Breast epithelium (tissue), 4 donors: ENCODE data around the gene MTSS2. TPM values are rescaled to one million over a fixed set of nuclear protein-coding genes. Genes with fewer than 3 reads are reported as not detected.

Experiments
- DNase-seq, 2 donors: peaks; one replicate each; pipeline ENCODE4 v3.0.0-alpha.2; 2019; ENCODE audit warnings: low spot score in 2 of 2
- H3K27ac ChIP-seq, 2 donors: fragments of 200-600 bp; sonication (generic) in 1 of 2; one replicate each; pipeline ENCODE4 v1.5.1; 2016 to 2019; ENCODE audit warnings: mild to moderate bottlenecking in 1 of 2
- H3K27me3 ChIP-seq, 2 donors: fragments of 200-600 bp; sonication (generic) in 1 of 2; one replicate each; pipeline versions ENCODE4 v1.5.1 to v1.6.0; 2017 to 2019; ENCODE audit warnings: control low read depth in 1 of 2, mild to moderate bottlenecking in 1 of 2
- H3K36me3 ChIP-seq: fragments of 200-600 bp; one replicate; pipeline ENCODE4 v1.5.1; 2019
- H3K4me1 ChIP-seq, 2 donors: fragments of 200-600 bp; sonication (generic); one replicate each; pipeline ENCODE4 v1.5.1; 2016 to 2019; ENCODE audit warnings: control low read depth in 1 of 2
- H3K4me3 ChIP-seq, 3 donors: fragments of 200-600 bp; sonication (generic); 1 replicate in 2 of 3; 2 replicates in 1 of 3; pipeline ENCODE4 v1.5.1; 2016 to 2019; ENCODE audit warnings: mild to moderate bottlenecking in 3 of 3, moderate library complexity in 2 of 3
- H3K9me3 ChIP-seq, 2 donors: fragments of 200-600 bp; sonication (generic) in 1 of 2; one replicate each; pipeline ENCODE4 v1.5.1; 2016 to 2019; ENCODE audit warnings: control low read depth in 1 of 2
- POLR2A ChIP-seq: fragments of 450-650 bp; IDR thresholded peaks from one replicate; pipeline ENCODE4 v1.6.1; 2016; ENCODE audit warnings: antibody characterized with exemption, mild to moderate bottlenecking, moderate library complexity
- POLR2AphosphoS5 ChIP-seq, 3 donors: sonication (generic); formaldehyde crosslinking; IDR thresholded peaks; one replicate each; pipeline ENCODE4 v1.6.1; 2017; ENCODE audit warnings: antibody characterized with exemption in 3 of 3
- intact Hi-C: fragments of 100-400 bp; cut with DNase I; formaldehyde crosslinking; loops from one replicate; pipeline ENCODE4 v1.15.1; 2023; ENCODE audit warnings: low total_unique reads
- total RNA-seq, 3 donors: library from RNA; depleted of rRNA; stranded (reverse); fragments of >200 nt; gene quantifications; one replicate each; pipeline ENCODE4 v1.1.0, GENCODE V29; 2016
- TF ChIP-seq, protein P1 (sequence below), 3 donors: fragments of 450-650 bp; IDR thresholded peaks; one replicate each; pipeline ENCODE4 v1.5.1; 2016 to 2017; ENCODE audit warnings: antibody characterized with exemption in 3 of 3, mild to moderate bottlenecking in 3 of 3, moderate library complexity in 3 of 3

The MTSS2 gene
- total RNA-seq, 3 donors from 2014 or later: 9.4 to 28.8 (median 22.8) TPM

DNA sequence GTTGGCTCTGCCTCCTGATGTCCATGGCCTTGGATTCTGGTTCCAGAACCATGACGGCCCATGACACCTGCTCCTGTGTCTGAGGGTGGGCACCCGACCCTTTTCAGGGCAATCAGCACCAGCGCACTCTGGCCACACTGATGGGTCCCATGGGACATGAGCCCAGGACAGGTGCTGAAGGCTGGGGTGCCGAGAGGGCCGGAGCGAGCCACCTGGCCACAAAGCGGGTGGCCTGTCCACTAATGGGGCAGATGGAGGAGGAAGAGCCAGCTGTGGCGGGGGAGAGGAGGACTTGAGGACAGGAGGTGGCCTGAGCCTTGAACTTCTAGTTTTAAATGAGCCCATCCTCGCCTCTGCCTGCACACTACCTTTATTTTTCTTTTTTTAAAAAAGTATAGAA, 31.2 kb upstream of the MTSS2 start:
- no peaks in the 10 kb centered on the region for H3K36me3 ChIP-seq
- no peaks in the 10 kb centered on the region for H3K9me3 ChIP-seq
- TF ChIP-seq POLR2A: no peak
- no peak for TF ChIP-seq POLR2AphosphoS5 (IDR thresholded peaks at IDR 0.05)
- TF ChIP-seq, protein P1, sequence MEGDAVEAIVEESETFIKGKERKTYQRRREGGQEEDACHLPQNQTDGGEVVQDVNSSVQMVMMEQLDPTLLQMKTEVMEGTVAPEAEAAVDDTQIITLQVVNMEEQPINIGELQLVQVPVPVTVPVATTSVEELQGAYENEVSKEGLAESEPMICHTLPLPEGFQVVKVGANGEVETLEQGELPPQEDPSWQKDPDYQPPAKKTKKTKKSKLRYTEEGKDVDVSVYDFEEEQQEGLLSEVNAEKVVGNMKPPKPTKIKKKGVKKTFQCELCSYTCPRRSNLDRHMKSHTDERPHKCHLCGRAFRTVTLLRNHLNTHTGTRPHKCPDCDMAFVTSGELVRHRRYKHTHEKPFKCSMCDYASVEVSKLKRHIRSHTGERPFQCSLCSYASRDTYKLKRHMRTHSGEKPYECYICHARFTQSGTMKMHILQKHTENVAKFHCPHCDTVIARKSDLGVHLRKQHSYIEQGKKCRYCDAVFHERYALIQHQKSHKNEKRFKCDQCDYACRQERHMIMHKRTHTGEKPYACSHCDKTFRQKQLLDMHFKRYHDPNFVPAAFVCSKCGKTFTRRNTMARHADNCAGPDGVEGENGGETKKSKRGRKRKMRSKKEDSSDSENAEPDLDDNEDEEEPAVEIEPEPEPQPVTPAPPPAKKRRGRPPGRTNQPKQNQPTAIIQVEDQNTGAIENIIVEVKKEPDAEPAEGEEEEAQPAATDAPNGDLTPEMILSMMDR (IDR thresholded peaks at IDR 0.05): no peak
- no peaks in the 10 kb centered on the region for H3K27me3 ChIP-seq
- H3K27ac ChIP-seq: peak overlapping the region in 1 of 2 donors; percentile 96
- no peak for DNase-seq
- no peak overlapping the region for H3K4me3 ChIP-seq
- intact Hi-C loops: no loop called here
- peaks cover 13 to 24% of the 10 kb centered on the region in 2 donors for H3K4me1 ChIP-seq

DNA sequence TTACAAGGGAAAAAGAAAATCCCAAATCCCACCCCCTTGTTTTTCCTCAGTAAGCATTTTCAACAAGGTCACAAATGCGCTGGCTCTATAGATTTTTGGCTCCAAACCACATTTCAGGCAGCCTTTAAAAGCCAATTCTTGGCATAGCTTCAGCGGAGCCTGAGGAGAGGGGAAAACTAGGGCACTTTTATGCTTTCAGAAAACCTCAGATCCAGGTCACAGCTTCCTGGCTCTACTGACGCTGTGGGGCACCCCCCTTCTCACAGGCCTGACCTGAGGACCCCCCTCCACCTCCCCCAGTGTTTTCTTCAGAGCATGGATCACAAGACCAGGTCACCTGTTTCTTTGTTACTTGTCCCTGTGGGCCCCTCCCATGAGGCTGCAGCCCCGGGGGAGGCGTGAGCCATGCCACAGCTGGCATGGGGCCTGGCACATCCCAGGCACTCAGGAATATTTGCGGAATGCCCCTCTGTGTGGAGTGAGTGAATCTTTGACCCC, 30.1 kb upstream of the MTSS2 start:
- Histone ChIP-seq H3K36me3 (no peaks in the 10 kb centered on the region), H3K4me3 (peak overlapping the region in 1 of 3 donors; percentile 7), H3K4me1 (peaks cover 13 to 24% of the 10 kb centered on the region in 2 donors), H3K27ac (peak overlapping the region; percentile 88 to 96), H3K27me3 (no peaks in the 10 kb centered on the region), H3K9me3 (no peaks in the 10 kb centered on the region)
- peak in 1 of 2 donors; percentile 55 for DNase-seq
- TF ChIP-seq POLR2A: no peak
- no peak for TF ChIP-seq POLR2AphosphoS5 (IDR thresholded peaks at IDR 0.05)
- TF ChIP-seq, protein P1 (IDR thresholded peaks at IDR 0.05): no peak
- intact Hi-C loops: no loop called here

- Histone ChIP-seq H3K36me3 (no peaks in the 10 kb centered on the region), H3K27ac (peak overlapping the region; percentile 88 to 96), H3K9me3 (no peaks in the 10 kb centered on the region), H3K4me3 (peak overlapping the region in 2 of 3 donors; percentile 7 to 24), H3K27me3 (no peaks in the 10 kb centered on the region), H3K4me1 (peaks cover 13 to 24% of the 10 kb centered on the region in 2 donors)
- TF ChIP-seq POLR2AphosphoS5 (IDR thresholded peaks at IDR 0.05): peak in 1 of 3 donors; percentile 45
- TF ChIP-seq, protein P1 (IDR thresholded peaks at IDR 0.05): peak in 1 of 3 donors; percentile 34
- no peak for TF ChIP-seq POLR2A
- intact Hi-C loops: no loop called here
- peak; percentile 84 to 91 for DNase-seq
Measured at GRCh38 chr16:70715055-70715858, 29.4 kb upstream of the MTSS2 start.

DNA sequence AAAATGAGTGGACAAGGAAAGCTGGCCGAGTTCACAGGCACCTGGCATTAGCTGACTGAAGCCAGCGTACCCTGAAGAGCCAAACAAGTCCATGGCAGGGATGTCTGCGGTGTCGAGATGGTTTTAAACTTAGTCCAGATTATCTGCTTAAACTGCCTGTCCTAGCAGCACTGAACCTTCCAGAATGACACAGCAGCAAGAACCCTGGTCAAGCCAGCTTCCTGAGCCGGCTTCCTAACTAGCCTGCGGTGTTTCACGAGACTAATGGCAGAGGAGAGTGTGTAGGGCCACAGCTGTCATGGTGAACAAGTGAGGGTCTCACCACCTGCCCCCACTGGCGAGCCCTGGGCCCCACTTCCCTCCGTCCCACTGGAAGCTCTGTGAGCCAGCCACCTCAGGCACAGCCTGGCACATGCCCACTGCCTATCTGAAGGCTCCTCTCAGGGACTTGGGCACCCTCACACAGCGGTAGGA, 28.8 kb upstream of the MTSS2 start:
- Histone ChIP-seq H3K9me3 (no peaks in the 10 kb centered on the region), H3K27ac (peak overlapping the region; percentile 88 to 96), H3K27me3 (no peaks in the 10 kb centered on the region), H3K4me3 (peak overlapping the region in 1 of 3 donors; percentile 24), H3K4me1 (peaks cover 13 to 24% of the 10 kb centered on the region in 2 donors), H3K36me3 (no peaks in the 10 kb centered on the region)
- DNase-seq: no peak
- TF ChIP-seq POLR2AphosphoS5 (IDR thresholded peaks at IDR 0.05) (no peak), POLR2A (no peak)
- TF ChIP-seq, protein P1 (IDR thresholded peaks at IDR 0.05): no peak
- intact Hi-C loops: no loop called here

GRCh38 chr16:70713824-70714223, 28.0 kb upstream of the MTSS2 start:
- no peaks in the 10 kb centered on the region for H3K27me3 ChIP-seq
- no peaks in the 10 kb centered on the region for H3K36me3 ChIP-seq

More at GRCh38 chr16:70713824-70714223, 28.0 kb upstream of the MTSS2 start:
- Histone ChIP-seq H3K27ac (peak overlapping the region; percentile 88 to 96), H3K4me3 (no peak overlapping the region), H3K9me3 (no peaks in the 10 kb centered on the region), H3K4me1 (peaks cover 13 to 24% of the 10 kb centered on the region in 2 donors)
- intact Hi-C loops: no loop called here
- no peak for TF ChIP-seq POLR2A
- TF ChIP-seq POLR2AphosphoS5 (IDR thresholded peaks at IDR 0.05): no peak
- TF ChIP-seq, protein P1 (IDR thresholded peaks at IDR 0.05): no peak
- no peak for DNase-seq
